HepG2 (cell line): ENCODE measurements around the gene CROT.

Experiments
- CTCF ChIP-seq: sonication (generic); formaldehyde crosslinking; IDR thresholded peaks from 2 replicates; pipeline ENCODE4 v1.5.0; 2020; ENCODE audit warnings: mild to moderate bottlenecking, missing genetic modification reagents, moderate library complexity
- HOMEZ ChIP-seq: IDR thresholded peaks from 2 replicates; pipeline ENCODE4 v1.6.1; 2016; ENCODE audit warnings: low read depth
- MIER2 ChIP-seq: IDR thresholded peaks from 2 replicates; pipeline ENCODE4 v1.6.1; 2016; ENCODE audit warnings: missing biosample characterization, missing genetic modification reagents
- MIER3 ChIP-seq: IDR thresholded peaks from 2 replicates; pipeline ENCODE4 v1.6.1; 2016; ENCODE audit warnings: missing compliant biosample characterization, borderline replicate concordance
- MNT ChIP-seq: fragments of 450-650 bp; IDR thresholded peaks from 2 replicates; pipeline ENCODE4 v1.6.1; 2016
- NFKBIZ ChIP-seq: IDR thresholded peaks from 2 replicates; pipeline ENCODE4 v1.6.1; 2018; ENCODE audit warnings: missing genetic modification reagents, missing compliant biosample characterization
- POLR2A ChIP-seq, 2 experiments: IDR thresholded peaks; 2 replicates each; pipeline ENCODE4 v1.6.1; 2011; ENCODE audit warnings: low read depth in 2 of 2, low read length in 2 of 2, mild to moderate bottlenecking in 1 of 2, moderate library complexity in 1 of 2; ENCODE audit not compliant: insufficient read depth in 1 of 2
- REST ChIP-seq, 2 experiments: IDR thresholded peaks; 2 replicates each; pipeline ENCODE4 v1.6.1; 2011 to 2012; ENCODE audit warnings: low read length in 2 of 2, borderline replicate concordance in 1 of 2, low read depth in 1 of 2, mild to moderate bottlenecking in 1 of 2, moderate library complexity in 1 of 2
- SP1 ChIP-seq, 2 experiments: fragments of 450-650 bp in 1 of 2; sonication (generic) in 1 of 2; formaldehyde crosslinking in 1 of 2; IDR thresholded peaks; 2 replicates each; pipeline versions ENCODE4 v1.4.0 to v1.6.1; 2016 to 2020; ENCODE audit warnings: missing genetic modification reagents in 1 of 2
- USF2 ChIP-seq, 2 experiments: sonication (generic) in 1 of 2; formaldehyde crosslinking in 1 of 2; IDR thresholded peaks; 2 replicates each; pipeline versions ENCODE4 v1.5.1 to v1.6.1; 2011 to 2020; ENCODE audit warnings: borderline replicate concordance in 1 of 2, low read depth in 1 of 2, low read length in 1 of 2, mild to moderate bottlenecking in 1 of 2, missing genetic modification reagents in 1 of 2, moderate library complexity in 1 of 2
- ZBTB33 ChIP-seq: sonication (generic); formaldehyde crosslinking; IDR thresholded peaks from 2 replicates; pipeline ENCODE4 v1.4.0; 2020; ENCODE audit warnings: missing genetic modification reagents
- ZNF670 ChIP-seq: sonication (generic); formaldehyde crosslinking; IDR thresholded peaks from 2 replicates; pipeline ENCODE4 v1.8.0; 2022; ENCODE audit warnings: mild to moderate bottlenecking, missing genetic modification reagents, borderline replicate concordance
- ZNF777 ChIP-seq: sonication (generic); formaldehyde crosslinking; IDR thresholded peaks from 2 replicates; pipeline ENCODE4 v1.4.0; 2020; ENCODE audit warnings: missing genetic modification reagents
- ZUFSP ChIP-seq: sonication (generic); formaldehyde crosslinking; IDR thresholded peaks from 2 replicates; pipeline ENCODE4 v1.9.0; 2021; ENCODE audit warnings: missing genetic modification reagents, mild to moderate bottlenecking, borderline replicate concordance

- TF ChIP-seq CTCF (CRISPR knock-in tag), result no peak
- no peak for TF ChIP-seq ZBTB33 (CRISPR knock-in tag)
- no peak for TF ChIP-seq ZNF670 (CRISPR knock-in tag)
- TF ChIP-seq NFKBIZ, result no peak
- TF ChIP-seq ZNF777 (CRISPR knock-in tag), result no peak
- no peak for TF ChIP-seq MIER2
- no peak for TF ChIP-seq SP1 (IDR thresholded peaks at IDR 0.05)
- no peak for TF ChIP-seq SP1 (CRISPR knock-in tag; IDR thresholded peaks at IDR 0.05)
- no peak for TF ChIP-seq MNT
- peak; percentile 67; the same call in 1 of the 2 replicates for TF ChIP-seq HOMEZ (CRISPR knock-in tag)
- TF ChIP-seq MIER3, result no peak
- no peak for TF ChIP-seq REST (IDR thresholded peaks at IDR 0.05; ENCODE audit: borderline replicate concordance in 1 of 2, low read depth in 1 of 2, low read length in 2 of 2)
- no peak for TF ChIP-seq USF2 (IDR thresholded peaks at IDR 0.05; ENCODE audit: low read depth, low read length)
- TF ChIP-seq USF2 (CRISPR knock-in tag; IDR thresholded peaks at IDR 0.05; ENCODE audit: borderline replicate concordance), result no peak
- no peak for TF ChIP-seq ZUFSP (CRISPR knock-in tag)
- no peak for TF ChIP-seq POLR2A (IDR thresholded peaks at IDR 0.05; ENCODE audit: insufficient read depth in 1 of 2, low read depth in 2 of 2, low read length in 2 of 2)
These were observed 69.3 kb downstream of the CROT start for GRCh38 chr7:87414794-87415188.
